CD4-positive, alpha-beta T cell treated with Interleukin-10 for 1 hour (primary cell): Measurements from ENCODE around the gene CXCL8.
"Not testable (repeated sequence)": the region's sequence is repeated elsewhere in the genome, so short reads cannot be mapped to it uniquely, and the experiment has no call there.

ENCODE experiments used
- DNase-seq: peaks from one replicate; pipeline ENCODE4 v3.0.0-alpha.2; 2020

CXCL8 gene

DNA sequence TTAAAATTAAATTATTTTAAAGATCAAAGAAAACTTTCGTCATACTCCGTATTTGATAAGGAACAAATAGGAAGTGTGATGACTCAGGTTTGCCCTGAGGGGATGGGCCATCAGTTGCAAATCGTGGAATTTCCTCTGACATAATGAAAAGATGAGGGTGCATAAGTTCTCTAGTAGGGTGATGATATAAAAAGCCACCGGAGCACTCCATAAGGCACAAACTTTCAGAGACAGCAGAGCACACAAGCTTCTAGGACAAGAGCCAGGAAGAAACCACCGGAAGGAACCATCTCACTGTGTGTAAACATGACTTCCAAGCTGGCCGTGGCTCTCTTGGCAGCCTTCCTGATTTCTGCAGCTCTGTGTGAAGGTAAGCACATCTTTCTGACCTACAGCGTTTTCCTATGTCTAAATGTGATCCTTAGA lies at the start of gene CXCL8:
CXCL8 (plus strand) TSS at position 217 of the 426 bp plus-strand sequence; CDS start at position 307, 90 bp downstream.
- DNase-seq: peak; percentile 18

- DNase-seq: not testable (repeated sequence)
Observed at GRCh38 chr4:73691201-73691600, 49.2 kb upstream of the CXCL8 start.

DNA sequence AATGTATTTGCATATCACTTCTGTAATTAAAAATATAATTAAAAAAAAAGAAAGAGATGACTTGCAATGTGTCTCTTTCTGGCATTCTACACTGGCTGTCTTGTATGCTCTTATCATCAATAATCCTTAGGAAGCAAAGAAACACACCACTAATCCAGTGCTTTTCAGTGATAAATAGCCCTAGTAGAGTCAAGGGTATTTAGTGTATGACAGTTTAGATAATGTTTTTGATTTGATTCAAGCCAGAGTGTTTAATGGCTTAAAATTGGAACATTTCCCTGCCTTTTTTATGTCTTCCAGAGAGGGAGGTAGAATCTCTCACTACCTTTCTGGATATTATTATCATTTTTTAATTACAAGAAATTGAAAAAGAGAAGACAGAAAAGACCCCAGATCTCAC lies 48.6 kb upstream of the CXCL8 start:
- no peak for DNase-seq

DNA sequence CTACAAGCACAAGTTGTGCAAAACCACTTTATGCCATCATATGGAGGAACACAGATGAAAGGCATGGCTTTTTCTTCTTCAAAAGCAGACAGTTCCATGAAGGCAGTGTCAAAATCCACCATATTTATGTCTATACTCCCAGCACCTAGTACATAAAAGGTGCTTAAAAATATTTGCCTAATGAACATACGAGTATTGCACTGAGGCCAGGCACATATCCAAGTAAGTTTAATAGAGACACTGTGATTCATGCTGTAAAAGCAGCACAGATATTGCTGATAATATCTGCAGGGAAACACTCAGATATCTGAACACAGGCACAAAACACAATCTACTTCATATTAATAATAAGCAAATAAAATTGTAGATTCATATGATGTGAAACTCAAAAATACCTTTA lies 48.1 kb upstream of the CXCL8 start:
- DNase-seq: no peak

- no peak for DNase-seq
Observed at GRCh38 chr4:73692701-73693100, 47.7 kb upstream of the CXCL8 start.

- no peak for DNase-seq
Observed at GRCh38 chr4:73693811-73694210, 46.6 kb upstream of the CXCL8 start.

DNA sequence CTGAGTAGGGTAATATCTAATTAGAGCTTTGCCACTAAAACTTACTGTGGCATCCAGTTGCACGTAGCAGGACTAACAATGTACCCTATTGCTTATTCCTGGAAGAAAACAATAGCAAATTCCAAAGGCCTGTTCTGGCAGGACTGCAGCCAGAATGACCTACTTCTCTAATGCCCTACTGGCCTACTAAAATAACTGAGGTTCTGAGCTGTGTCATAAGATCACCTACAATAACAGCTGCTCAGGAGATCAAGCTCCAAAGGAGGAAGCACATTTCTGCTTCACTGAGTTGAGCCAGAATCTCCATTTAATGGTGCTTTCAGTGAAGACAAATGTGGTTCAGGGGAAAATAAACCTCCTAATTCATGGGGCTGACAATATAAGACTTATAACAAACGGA lies 42.2 kb upstream of the CXCL8 start:
- no peak for DNase-seq

GRCh38 chr4:73701116-73701515 lies 39.3 kb upstream of the CXCL8 start:
- DNase-seq: no peak

DNA sequence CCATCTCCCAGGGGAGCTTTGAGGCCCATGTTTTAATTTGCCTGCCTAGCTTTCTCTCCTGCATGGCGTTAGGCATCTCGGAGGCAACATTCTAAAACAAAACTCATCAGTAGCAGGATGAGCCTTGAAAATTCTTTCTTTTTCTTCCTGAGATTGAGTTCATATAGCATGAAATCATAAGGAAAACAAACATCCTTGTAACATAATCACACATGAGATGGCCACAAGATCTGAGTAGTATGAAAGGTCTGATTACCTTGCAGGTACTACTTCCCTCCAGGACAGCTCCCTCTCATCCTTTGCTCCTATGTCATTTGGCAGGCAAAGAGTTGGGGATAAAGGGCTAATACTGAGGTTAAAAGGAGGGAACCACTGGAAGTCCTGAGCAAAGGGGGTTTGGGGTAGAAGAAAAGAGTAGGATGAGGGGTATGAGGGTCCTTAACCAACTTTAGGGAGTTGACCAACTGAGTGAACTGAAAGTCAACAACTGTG lies 37.5 kb upstream of the CXCL8 start:
- DNase-seq: no peak

- DNase-seq: no peak
Observed at GRCh38 chr4:73703320-73703719, 37.0 kb upstream of the CXCL8 start.

GRCh38 chr4:73704314-73705055 lies 35.9 kb upstream of the CXCL8 start:
- peak; percentile 14 for DNase-seq

DNA sequence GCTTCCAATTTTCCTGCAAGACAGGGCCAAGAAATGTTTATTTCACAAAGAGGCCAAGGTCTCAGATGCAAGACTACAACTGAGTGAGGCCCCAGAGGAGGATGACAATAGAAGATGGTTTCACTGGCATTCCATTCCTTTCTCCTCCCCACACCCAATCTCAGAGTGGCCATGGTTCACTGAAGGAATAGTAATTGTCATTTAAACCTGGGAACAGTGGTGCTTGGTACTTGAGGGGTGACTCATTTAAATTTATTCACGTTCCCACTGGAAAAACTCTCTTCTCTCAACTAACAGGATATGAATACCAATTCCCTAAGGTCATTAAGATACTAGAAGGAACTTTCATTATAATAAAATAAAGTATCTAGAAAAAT lies 35.3 kb upstream of the CXCL8 start:
- no peak for DNase-seq

DNA sequence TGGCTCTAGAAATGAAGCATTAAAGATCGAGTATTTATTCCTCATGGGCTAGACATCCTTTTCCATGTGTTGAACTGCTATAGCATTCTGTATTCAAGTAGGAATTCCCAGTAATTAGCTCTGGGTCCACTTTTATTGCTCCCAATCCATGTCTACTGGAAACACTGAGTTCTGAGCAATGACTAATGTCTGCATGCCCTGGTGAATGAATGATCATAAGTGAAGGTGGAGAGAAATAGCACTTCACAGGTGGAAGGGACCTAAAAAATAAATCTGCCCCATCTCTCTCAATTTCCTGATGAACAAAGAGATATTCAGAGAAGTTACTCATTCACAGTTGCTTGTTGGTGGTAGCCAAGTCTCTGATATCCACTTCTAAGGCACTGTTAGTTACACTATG lies 34.6 kb upstream of the CXCL8 start:
- DNase-seq: no peak

- no peak for DNase-seq
Observed at GRCh38 chr4:73706811-73707210, 33.6 kb upstream of the CXCL8 start.

DNA sequence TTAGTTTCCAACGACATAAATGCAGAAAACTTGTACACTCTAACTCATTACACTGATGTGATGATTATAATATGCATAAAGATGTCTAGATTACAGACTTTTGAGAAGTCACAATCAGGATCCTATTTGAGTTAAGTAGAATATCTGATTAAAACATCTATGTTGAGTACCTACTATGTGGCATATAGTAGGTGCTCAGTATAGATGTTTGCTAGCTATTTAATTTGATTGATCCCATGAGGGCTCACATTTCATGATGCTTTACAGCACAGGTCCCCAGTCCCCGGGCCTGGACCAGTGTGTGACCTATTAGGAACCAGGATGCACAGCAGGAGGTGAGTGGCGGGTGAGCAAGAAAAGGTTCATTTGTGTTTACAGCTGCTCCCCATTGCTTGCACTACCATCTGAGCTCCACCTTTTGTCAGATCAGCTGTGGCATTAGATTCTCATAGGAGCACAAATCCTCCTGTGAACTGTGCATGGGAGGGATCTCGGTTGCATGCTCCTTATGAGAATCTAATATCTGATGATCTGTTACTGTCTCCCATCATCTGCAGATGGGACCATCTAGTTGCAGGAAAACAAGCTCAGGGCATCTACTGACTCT lies 33.0 kb upstream of the CXCL8 start:
- no peak for DNase-seq

DNA sequence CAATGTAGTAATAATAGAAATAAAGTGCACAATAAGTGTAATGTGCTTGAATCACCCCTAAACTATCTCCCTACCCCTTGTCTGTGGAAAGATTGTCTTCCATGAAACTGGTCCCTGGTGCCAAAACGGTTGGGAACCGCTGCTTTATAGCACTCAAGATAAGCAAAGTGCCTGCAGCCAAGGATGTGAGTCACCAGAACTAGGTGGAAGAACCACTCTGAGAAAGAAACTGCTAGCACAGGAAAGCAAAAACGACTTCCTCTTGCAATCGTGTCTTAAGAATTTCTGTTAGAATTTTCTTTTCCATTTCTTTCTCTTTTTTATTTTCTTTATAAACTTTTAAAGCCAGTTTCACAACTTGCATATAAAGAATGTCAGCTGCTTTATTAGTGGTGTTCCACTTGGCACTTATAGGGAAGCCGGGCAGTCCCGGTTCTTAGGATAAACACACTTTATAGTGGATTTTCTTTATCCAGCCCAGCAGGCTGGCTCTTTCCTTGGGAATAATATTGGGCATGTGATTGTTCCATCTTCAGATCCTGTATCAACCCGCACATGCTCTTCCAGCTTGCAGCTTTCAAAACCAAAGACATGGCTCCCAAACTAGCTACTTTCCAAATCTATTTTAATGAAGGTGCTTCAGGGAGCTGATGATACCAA lies 32.3 kb upstream of the CXCL8 start:
- DNase-seq: no peak

GRCh38 chr4:73709451-73710033 lies 30.8 kb upstream of the CXCL8 start:
- no peak for DNase-seq

DNA sequence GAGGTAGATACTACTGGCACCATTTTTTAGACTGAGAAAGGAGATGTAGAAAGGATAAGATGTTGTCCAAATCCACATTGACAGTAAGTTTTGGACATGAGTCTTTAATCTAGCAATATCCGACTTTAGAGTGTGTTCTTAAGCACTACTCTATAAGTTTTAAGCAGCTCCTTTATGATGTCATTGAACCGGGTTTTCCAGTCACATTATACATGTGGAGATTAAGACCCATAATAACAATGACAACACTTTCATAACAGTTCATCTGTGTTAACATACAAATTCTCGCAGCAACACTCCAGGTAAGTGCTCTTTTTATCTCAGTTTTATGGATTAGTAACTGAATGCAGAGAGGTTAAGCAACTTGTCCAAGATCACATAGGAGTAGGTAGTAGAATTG lies 30.3 kb upstream of the CXCL8 start:
- DNase-seq: no peak

- no peak for DNase-seq
Observed at GRCh38 chr4:73711989-73712388, 28.4 kb upstream of the CXCL8 start.

DNA sequence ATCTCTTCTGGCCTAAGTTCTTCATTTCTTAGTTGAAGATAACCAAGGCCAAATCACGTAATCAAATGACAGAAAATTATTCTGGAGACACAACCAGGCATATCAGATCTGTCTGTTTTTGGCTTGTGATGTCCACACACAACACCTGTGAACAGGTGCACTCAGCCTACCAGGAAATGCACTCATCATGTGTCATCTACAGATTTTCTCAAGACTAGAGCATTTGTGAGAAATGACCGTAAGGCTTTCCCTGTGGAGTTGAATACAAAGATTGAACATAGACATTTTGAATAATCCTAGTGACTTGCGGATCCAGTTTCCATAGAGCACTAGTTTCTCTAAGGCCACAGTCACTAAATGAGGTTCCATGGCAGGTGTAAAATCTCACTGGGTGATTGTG lies 26.7 kb upstream of the CXCL8 start:
- DNase-seq: no peak

- no peak for DNase-seq
Observed at GRCh38 chr4:73714647-73715046, 25.7 kb upstream of the CXCL8 start.

- no peak for DNase-seq
Observed at GRCh38 chr4:73715659-73716058, 24.7 kb upstream of the CXCL8 start.
